OCI-M2 (cell line): ENCODE data around the gene SPSB1.

Source experiments
- DNase-seq: peaks from one replicate; lab custom pipeline; 2025; ENCODE audit not compliant: unreplicated experiment; lab: John Stamatoyannopoulos, UW

SPSB1 gene

GRCh38 chr1:9361630-9362260 is 69.1 kb downstream of the SPSB1 start:
- no peak for DNase-seq

GRCh38 chr1:9362488-9362887 is 69.8 kb downstream of the SPSB1 start:
- DNase-seq = no peak

- DNase-seq = no peak
Observed at GRCh38 chr1:9363061-9363471, 70.4 kb downstream of the SPSB1 start.

GRCh38 chr1:9366298-9366697 is 73.6 kb downstream of the SPSB1 start:
- no peak for DNase-seq

- no peak for DNase-seq
Observed at GRCh38 chr1:9366943-9367780, 74.5 kb downstream of the SPSB1 start.

GRCh38 chr1:9367806-9368205 is 75.1 kb downstream of the SPSB1 start:
- no peak for DNase-seq

GRCh38 chr1:9368356-9368755 is 75.7 kb downstream of the SPSB1 start:
- no peak for DNase-seq

- DNase-seq = no peak
Observed at GRCh38 chr1:9369964-9370788, 77.5 kb downstream of the SPSB1 start.

- no peak for DNase-seq
Observed at GRCh38 chr1:9371391-9371935, 78.8 kb downstream of the SPSB1 start.

GRCh38 chr1:9371951-9372350 is 79.3 kb downstream of the SPSB1 start:
- DNase-seq = no peak

- DNase-seq = no peak
Observed at GRCh38 chr1:9373619-9374018, 80.9 kb downstream of the SPSB1 start.

GRCh38 chr1:9374748-9375341 is 82.2 kb downstream of the SPSB1 start:
- DNase-seq = no peak

- no peak for DNase-seq
Observed at GRCh38 chr1:9375912-9376311, 83.2 kb downstream of the SPSB1 start.

- no peak for DNase-seq
Observed at GRCh38 chr1:9376430-9376829, 83.7 kb downstream of the SPSB1 start.

- DNase-seq = no peak
Observed at GRCh38 chr1:9376886-9377333, 84.2 kb downstream of the SPSB1 start.

GRCh38 chr1:9378801-9379200 is 86.1 kb downstream of the SPSB1 start:
- DNase-seq = no peak

- DNase-seq = no peak
Observed at GRCh38 chr1:9380711-9381110, 88.0 kb downstream of the SPSB1 start.

- DNase-seq = no peak
Observed at GRCh38 chr1:9382643-9383491, 90.2 kb downstream of the SPSB1 start.

- no peak for DNase-seq
Observed at GRCh38 chr1:9384128-9384527, 91.4 kb downstream of the SPSB1 start.

- no peak for DNase-seq
Observed at GRCh38 chr1:9384751-9385245, 92.1 kb downstream of the SPSB1 start.
